Measurements from ENCODE around the gene NMRK1.

NMRK1 gene

GRCh38 chr9:75087824-75088645 lies at the start of gene NMRK1, which contains the start of gene OSTF1:
TSS of gene NMRK1 (minus strand) at chr9:75088155. CDS start at chr9:75083115, 5,040 bp downstream.
TSS of gene OSTF1 (plus strand) at chr9:75088514. CDS start at chr9:75088693, 179 bp downstream.
- peak; percentile 82 for DNase-seq (ENCODE audit: low spot score)

- DNase-seq (ENCODE audit: low spot score), result no peak
Observed at GRCh38 chr9:75134495-75134894, 46.5 kb upstream of the NMRK1 start.

GRCh38 chr9:75133396-75133795 lies 45.4 kb upstream of the NMRK1 start:
- DNase-seq (ENCODE audit: low spot score), result no peak

GRCh38 chr9:75132244-75132643 lies 44.3 kb upstream of the NMRK1 start:
- DNase-seq (ENCODE audit: low spot score), result no peak

- no peak for DNase-seq (ENCODE audit: low spot score)
Observed at GRCh38 chr9:75131700-75132099, 43.7 kb upstream of the NMRK1 start.

GRCh38 chr9:75130621-75131230 lies 42.8 kb upstream of the NMRK1 start:
- DNase-seq (ENCODE audit: low spot score), result no peak

- no peak for DNase-seq (ENCODE audit: low spot score)
Observed at GRCh38 chr9:75130172-75130571, 42.2 kb upstream of the NMRK1 start.

- DNase-seq (ENCODE audit: low spot score), result no peak
Observed at GRCh38 chr9:75128535-75128934, 40.6 kb upstream of the NMRK1 start.

- DNase-seq (ENCODE audit: low spot score), result no peak
Observed at GRCh38 chr9:75123696-75124095, 35.7 kb upstream of the NMRK1 start.

- no peak for DNase-seq (ENCODE audit: low spot score)
Observed at GRCh38 chr9:75121914-75122558, 34.1 kb upstream of the NMRK1 start.

- DNase-seq (ENCODE audit: low spot score), result no peak
Observed at GRCh38 chr9:75120686-75121085, 32.7 kb upstream of the NMRK1 start.

GRCh38 chr9:75117564-75117963 lies 29.6 kb upstream of the NMRK1 start:
- DNase-seq (ENCODE audit: low spot score), result no peak

GRCh38 chr9:75116306-75116705 lies 28.4 kb upstream of the NMRK1 start:
- no peak for DNase-seq (ENCODE audit: low spot score)

GRCh38 chr9:75112789-75113188 lies 24.8 kb upstream of the NMRK1 start:
- DNase-seq (ENCODE audit: low spot score), result no peak

- DNase-seq (ENCODE audit: low spot score), result no peak
Observed at GRCh38 chr9:75111019-75111622, 23.2 kb upstream of the NMRK1 start.

GRCh38 chr9:75109210-75109839 lies 21.4 kb upstream of the NMRK1 start:
- DNase-seq (ENCODE audit: low spot score), result no peak

- DNase-seq (ENCODE audit: low spot score), result no peak
Observed at GRCh38 chr9:75108571-75108970, 20.6 kb upstream of the NMRK1 start.

- DNase-seq (ENCODE audit: low spot score), result no peak
Observed at GRCh38 chr9:75106857-75107256, 18.9 kb upstream of the NMRK1 start.

- peak; percentile 72 for DNase-seq (ENCODE audit: low spot score)
Observed at GRCh38 chr9:75105841-75106240, 17.9 kb upstream of the NMRK1 start.

GRCh38 chr9:75105019-75105540 lies 17.1 kb upstream of the NMRK1 start:
- DNase-seq (ENCODE audit: low spot score), result no peak

- DNase-seq (ENCODE audit: low spot score), result no peak
Observed at GRCh38 chr9:75104607-75105006, 16.7 kb upstream of the NMRK1 start.

All from COLO829 (cell line).